Measurements from ENCODE around the gene RAPGEF5. TPM values are rescaled to one million over a fixed set of nuclear protein-coding genes. Genes with fewer than 3 reads are reported as not detected.

Gene RAPGEF5
- total and polyA plus RNA-seq, 4 donors, result 7.1 to 54.8 (median 13.0) TPM

DNA sequence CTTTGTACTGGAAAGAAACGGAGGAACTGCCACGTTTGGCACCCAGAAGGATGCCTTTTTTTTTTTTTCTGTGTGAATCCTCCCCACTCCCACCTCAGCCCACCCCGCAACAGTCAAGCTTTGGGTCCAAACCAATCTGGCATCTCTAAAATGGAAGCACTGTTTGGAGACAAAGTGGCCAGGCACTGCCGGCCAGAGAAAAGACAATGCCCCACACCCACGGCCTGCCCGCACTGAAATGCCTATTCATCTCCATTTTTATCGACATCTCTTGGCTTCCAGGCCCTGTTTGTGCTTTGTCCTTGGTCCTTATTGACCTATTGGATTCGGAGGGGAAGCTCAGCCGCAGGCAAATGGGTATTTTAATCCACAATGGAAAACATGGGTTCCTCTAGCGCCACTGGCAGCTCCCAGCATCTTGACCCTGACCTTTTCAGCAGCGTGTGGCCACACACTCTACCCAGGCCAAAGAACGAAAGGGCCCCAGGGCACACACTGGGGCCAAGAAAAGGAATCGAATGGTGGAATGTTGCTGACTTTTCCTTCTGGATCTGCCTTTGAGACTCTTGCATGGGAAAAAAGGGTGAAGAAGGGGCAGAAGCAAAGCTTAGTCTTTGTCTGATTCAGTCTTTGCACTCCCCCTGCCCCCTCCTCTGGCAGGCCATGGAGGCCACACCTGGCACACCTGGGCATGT is 248.7 kb downstream of the RAPGEF5 start (continued):
- TF ChIP-seq FOXA1 (IDR thresholded peaks at IDR 0.05) (no peak), EGR1 (IDR thresholded peaks at IDR 0.05; ENCODE audit: low read depth in 2 of 2) (no peak)

DNA sequence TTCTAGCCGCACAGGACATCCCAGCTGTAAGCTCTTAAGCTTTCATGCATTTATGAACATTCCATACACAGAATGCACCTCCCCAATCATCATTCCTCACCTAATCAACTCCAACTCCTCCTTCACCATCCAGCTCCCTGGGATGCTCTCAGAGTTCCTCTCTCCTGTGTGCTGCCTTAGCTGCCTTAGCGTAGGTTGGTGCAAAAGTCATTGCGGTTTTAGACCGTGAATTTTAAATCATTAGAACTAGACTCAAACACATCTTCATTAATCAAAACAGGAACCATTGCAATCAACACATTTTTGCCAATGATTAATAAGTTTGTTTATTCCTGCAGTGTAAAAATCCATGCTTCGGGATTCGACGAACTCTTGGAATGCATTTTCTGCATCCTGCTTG is 251.4 kb downstream of the RAPGEF5 start:
- Histone ChIP-seq H3K27ac (ENCODE audit: low read depth in 1 of 2, low read length in 2 of 2) (no peak overlapping the region), H3K27me3 (ENCODE audit: control insufficient read depth in 4 of 4, insufficient read depth in 4 of 4, low read length in 3 of 4) (no peaks in the 10 kb centered on the region), H3K4me3 (ENCODE audit: low read depth in 1 of 3, low read length in 3 of 3) (no peak overlapping the region), H3K4me1 (ENCODE audit: control insufficient read depth in 4 of 4, insufficient read depth in 4 of 4, low read length in 3 of 4) (peaks cover 0 to 7% (median 0%) of the 10 kb centered on the region in 4 donors), H3K9ac (ENCODE audit: low read depth in 1 of 2, low read length in 2 of 2) (no peak overlapping the region), H3K36me3 (ENCODE audit: control insufficient read depth in 4 of 4, insufficient read depth in 3 of 4, low read depth in 1 of 4, low read length in 3 of 4) (no peaks in the 10 kb centered on the region), H3K9me3 (ENCODE audit: control insufficient read depth in 4 of 4, low read length in 3 of 4) (no peaks in the 10 kb centered on the region)
- TF ChIP-seq FOXA2 (IDR thresholded peaks at IDR 0.05) (no peak), RAD21 (IDR thresholded peaks at IDR 0.05) (no peak), YY1 (IDR thresholded peaks at IDR 0.05) (no peak), NR2F2 (IDR thresholded peaks at IDR 0.05) (no peak), FOXA1 (IDR thresholded peaks at IDR 0.05) (no peak), TAF1 (conservative IDR thresholded peaks at IDR 0.05) (no peak), RXRA (IDR thresholded peaks at IDR 0.05) (no peak), HNF4A (conservative IDR thresholded peaks at IDR 0.05) (no peak), EGR1 (IDR thresholded peaks at IDR 0.05; ENCODE audit: low read depth in 2 of 2) (no peak), HNF4G (IDR thresholded peaks at IDR 0.05) (no peak), SP1 (IDR thresholded peaks at IDR 0.05) (no peak), JUND (IDR thresholded peaks at IDR 0.05) (no peak), GABPA (IDR thresholded peaks at IDR 0.05 in 1 of 2, conservative IDR thresholded peaks at IDR 0.05 in 1 of 2) (no peak)
- TF ChIP-seq, protein P1, sequence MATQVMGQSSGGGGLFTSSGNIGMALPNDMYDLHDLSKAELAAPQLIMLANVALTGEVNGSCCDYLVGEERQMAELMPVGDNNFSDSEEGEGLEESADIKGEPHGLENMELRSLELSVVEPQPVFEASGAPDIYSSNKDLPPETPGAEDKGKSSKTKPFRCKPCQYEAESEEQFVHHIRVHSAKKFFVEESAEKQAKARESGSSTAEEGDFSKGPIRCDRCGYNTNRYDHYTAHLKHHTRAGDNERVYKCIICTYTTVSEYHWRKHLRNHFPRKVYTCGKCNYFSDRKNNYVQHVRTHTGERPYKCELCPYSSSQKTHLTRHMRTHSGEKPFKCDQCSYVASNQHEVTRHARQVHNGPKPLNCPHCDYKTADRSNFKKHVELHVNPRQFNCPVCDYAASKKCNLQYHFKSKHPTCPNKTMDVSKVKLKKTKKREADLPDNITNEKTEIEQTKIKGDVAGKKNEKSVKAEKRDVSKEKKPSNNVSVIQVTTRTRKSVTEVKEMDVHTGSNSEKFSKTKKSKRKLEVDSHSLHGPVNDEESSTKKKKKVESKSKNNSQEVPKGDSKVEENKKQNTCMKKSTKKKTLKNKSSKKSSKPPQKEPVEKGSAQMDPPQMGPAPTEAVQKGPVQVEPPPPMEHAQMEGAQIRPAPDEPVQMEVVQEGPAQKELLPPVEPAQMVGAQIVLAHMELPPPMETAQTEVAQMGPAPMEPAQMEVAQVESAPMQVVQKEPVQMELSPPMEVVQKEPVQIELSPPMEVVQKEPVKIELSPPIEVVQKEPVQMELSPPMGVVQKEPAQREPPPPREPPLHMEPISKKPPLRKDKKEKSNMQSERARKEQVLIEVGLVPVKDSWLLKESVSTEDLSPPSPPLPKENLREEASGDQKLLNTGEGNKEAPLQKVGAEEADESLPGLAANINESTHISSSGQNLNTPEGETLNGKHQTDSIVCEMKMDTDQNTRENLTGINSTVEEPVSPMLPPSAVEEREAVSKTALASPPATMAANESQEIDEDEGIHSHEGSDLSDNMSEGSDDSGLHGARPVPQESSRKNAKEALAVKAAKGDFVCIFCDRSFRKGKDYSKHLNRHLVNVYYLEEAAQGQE (IDR thresholded peaks at IDR 0.05), result no peak
- TF ChIP-seq, protein P2, sequence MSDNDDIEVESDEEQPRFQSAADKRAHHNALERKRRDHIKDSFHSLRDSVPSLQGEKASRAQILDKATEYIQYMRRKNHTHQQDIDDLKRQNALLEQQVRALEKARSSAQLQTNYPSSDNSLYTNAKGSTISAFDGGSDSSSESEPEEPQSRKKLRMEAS (IDR thresholded peaks at IDR 0.05), result no peak
- TF ChIP-seq, protein P3, sequence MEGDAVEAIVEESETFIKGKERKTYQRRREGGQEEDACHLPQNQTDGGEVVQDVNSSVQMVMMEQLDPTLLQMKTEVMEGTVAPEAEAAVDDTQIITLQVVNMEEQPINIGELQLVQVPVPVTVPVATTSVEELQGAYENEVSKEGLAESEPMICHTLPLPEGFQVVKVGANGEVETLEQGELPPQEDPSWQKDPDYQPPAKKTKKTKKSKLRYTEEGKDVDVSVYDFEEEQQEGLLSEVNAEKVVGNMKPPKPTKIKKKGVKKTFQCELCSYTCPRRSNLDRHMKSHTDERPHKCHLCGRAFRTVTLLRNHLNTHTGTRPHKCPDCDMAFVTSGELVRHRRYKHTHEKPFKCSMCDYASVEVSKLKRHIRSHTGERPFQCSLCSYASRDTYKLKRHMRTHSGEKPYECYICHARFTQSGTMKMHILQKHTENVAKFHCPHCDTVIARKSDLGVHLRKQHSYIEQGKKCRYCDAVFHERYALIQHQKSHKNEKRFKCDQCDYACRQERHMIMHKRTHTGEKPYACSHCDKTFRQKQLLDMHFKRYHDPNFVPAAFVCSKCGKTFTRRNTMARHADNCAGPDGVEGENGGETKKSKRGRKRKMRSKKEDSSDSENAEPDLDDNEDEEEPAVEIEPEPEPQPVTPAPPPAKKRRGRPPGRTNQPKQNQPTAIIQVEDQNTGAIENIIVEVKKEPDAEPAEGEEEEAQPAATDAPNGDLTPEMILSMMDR (IDR thresholded peaks at IDR 0.05; ENCODE audit: low read depth, low read length, missing input control), result no peak
- TF ChIP-seq, protein P4, sequence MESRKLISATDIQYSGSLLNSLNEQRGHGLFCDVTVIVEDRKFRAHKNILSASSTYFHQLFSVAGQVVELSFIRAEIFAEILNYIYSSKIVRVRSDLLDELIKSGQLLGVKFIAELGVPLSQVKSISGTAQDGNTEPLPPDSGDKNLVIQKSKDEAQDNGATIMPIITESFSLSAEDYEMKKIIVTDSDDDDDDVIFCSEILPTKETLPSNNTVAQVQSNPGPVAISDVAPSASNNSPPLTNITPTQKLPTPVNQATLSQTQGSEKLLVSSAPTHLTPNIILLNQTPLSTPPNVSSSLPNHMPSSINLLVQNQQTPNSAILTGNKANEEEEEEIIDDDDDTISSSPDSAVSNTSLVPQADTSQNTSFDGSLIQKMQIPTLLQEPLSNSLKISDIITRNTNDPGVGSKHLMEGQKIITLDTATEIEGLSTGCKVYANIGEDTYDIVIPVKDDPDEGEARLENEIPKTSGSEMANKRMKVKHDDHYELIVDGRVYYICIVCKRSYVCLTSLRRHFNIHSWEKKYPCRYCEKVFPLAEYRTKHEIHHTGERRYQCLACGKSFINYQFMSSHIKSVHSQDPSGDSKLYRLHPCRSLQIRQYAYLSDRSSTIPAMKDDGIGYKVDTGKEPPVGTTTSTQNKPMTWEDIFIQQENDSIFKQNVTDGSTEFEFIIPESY (IDR thresholded peaks at IDR 0.05), result no peak
- TF ChIP-seq, protein P5, sequence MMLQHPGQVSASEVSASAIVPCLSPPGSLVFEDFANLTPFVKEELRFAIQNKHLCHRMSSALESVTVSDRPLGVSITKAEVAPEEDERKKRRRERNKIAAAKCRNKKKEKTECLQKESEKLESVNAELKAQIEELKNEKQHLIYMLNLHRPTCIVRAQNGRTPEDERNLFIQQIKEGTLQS (IDR thresholded peaks at IDR 0.05), result no peak
- no peak for DNase-seq (ENCODE audit: low spot score)
- WGBS, result 95% methylated on average over 7 of the region's 7 CpGs
